Measurements from ENCODE around the gene ARFGAP1.

The ARFGAP1 gene

DNA sequence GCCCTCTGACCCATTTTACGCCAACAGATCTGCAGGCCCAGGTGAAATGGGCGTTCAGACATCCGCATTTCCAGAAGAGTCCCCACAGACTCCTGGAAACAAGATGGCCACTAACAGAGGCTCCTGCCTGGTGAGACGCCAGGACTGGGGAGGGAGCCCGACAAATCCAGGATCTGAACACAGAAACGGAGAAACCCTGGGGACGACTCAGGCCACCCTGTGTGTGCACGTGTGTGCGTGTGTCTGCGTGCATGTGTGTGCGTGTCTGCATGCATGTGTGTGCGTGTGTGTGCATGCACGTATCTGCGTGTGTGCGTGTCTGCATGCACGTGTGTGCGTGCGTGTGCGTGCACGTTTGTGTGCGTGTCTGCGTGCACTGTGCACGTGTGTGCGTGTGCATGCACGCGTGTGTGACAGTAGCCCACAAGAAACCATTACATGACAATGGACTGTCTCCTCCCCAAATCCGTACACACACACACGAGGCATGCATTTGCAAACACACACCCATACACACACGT is 63.7 kb downstream of the ARFGAP1 start:
- no peak for DNase-seq

GRCh38 chr20:63337786-63338420 is 65.3 kb downstream of the ARFGAP1 start:
- no peak for DNase-seq
